GM19099 (cell line): ENCODE results near the gene SPTBN1.

Experiments
- POLR2A ChIP-seq: IDR thresholded peaks from 3 replicates; pipeline ENCODE4 v1.6.1; 2011; ENCODE audit warnings: low read depth; ENCODE audit not compliant: insufficient read length; ENCODE audit errors: extremely low read depth

Gene SPTBN1

GRCh38 chr2:54664238-54664786 lies 208.2 kb downstream of the SPTBN1 start:
- TF ChIP-seq POLR2A: no peak

- no peak for TF ChIP-seq POLR2A
Observed at GRCh38 chr2:54665436-54665856, 209.3 kb downstream of the SPTBN1 start.

GRCh38 chr2:54666131-54666633 lies 210.1 kb downstream of the SPTBN1 start:
- no peak for TF ChIP-seq POLR2A

- no peak for TF ChIP-seq POLR2A
Observed at GRCh38 chr2:54666634-54667265, 210.6 kb downstream of the SPTBN1 start.

- TF ChIP-seq POLR2A: no peak
Observed at GRCh38 chr2:54667266-54667639, 211.1 kb downstream of the SPTBN1 start.

- no peak for TF ChIP-seq POLR2A
Observed at GRCh38 chr2:54667726-54668650, 211.9 kb downstream of the SPTBN1 start.

GRCh38 chr2:54668711-54669110 lies 212.6 kb downstream of the SPTBN1 start:
- TF ChIP-seq POLR2A: no peak

- TF ChIP-seq POLR2A: no peak
Observed at GRCh38 chr2:54669677-54670484, 213.8 kb downstream of the SPTBN1 start.

- TF ChIP-seq POLR2A: no peak
Observed at GRCh38 chr2:54670485-54671009, 214.4 kb downstream of the SPTBN1 start.

- no peak for TF ChIP-seq POLR2A
Observed at GRCh38 chr2:54671010-54671409, 214.9 kb downstream of the SPTBN1 start.

- no peak for TF ChIP-seq POLR2A
Observed at GRCh38 chr2:54671875-54672589, 215.9 kb downstream of the SPTBN1 start.

- TF ChIP-seq POLR2A: no peak
Observed at GRCh38 chr2:54672590-54673456, 216.7 kb downstream of the SPTBN1 start.

GRCh38 chr2:54673501-54673998 lies 217.4 kb downstream of the SPTBN1 start:
- TF ChIP-seq POLR2A: no peak

- TF ChIP-seq POLR2A: no peak
Observed at GRCh38 chr2:54675281-54675680, 219.2 kb downstream of the SPTBN1 start.
